A549 (cell line): ENCODE data around the gene TRAPPC12. TPM values are rescaled to one million over a fixed set of nuclear protein-coding genes. Genes with fewer than 3 reads are reported as not detected.

Source experiments
- ATAC-seq, 2 experiments: fragments of 200-7000 bp in 1 of 2; fragments of >200 bp in 1 of 2; cut with Nextera tagmentation in 1 of 2; cut with Tn5 transposase in 1 of 2; 3 replicates each; pipeline versions ENCODE4 v1.8.0 to v1.9.1; 2018 to 2020; ENCODE audit warnings: mild to moderate bottlenecking in 1 of 2, moderate library complexity in 1 of 2
- CTCF ChIA-PET: fragments of 300-600 bp; sonication (Branson Sonifier 250); formaldehyde crosslinking; extraction: SDS; loops from one replicate; lab custom pipeline; 2021; ENCODE audit warnings: antibody characterized with exemption, inconsistent platforms; lab: Yijun Ruan, JAX
- POLR2A ChIA-PET: fragments of 350-600 bp; formaldehyde crosslinking; extraction: SDS; loops from one replicate; lab custom pipeline; 2021; ENCODE audit warnings: antibody characterized with exemption, inconsistent platforms; lab: Yijun Ruan, JAX
- DNase-seq, 2 experiments: peaks; one replicate each; pipeline versions ENCODE4 v3.0.0 to v3.0.0-alpha.2; 2011 to 2016; ENCODE audit warnings: low read depth in 1 of 2, low spot score in 1 of 2
- FAIRE-seq: peaks from 2 replicates; lab custom pipeline; 2011; peaks lifted over from hg19 to GRCh38; lab: Jason Lieb, UNC
- H3K27ac ChIP-seq, 2 experiments: fragments of >200 bp; sonication (Bioruptor Twin); formaldehyde crosslinking; 3 replicates each; pipeline ENCODE4 v1.5.1; 2016 to 2017
- H3K4me1 ChIP-seq: fragments of >200 bp; sonication (Bioruptor Twin); formaldehyde crosslinking; 3 replicates; pipeline ENCODE4 v1.6.1; 2016
- H3K4me2 ChIP-seq: fragments of >200 bp; sonication (Bioruptor Twin); formaldehyde crosslinking; 3 replicates; pipeline ENCODE4 v1.6.1; 2016
- H3K4me3 ChIP-seq: fragments of >200 bp; sonication (Bioruptor Twin); formaldehyde crosslinking; 3 replicates; pipeline ENCODE4 v1.5.1; 2016
- H3K9me3 ChIP-seq: fragments of >200 bp; sonication (Bioruptor Twin); formaldehyde crosslinking; 3 replicates; pipeline ENCODE4 v1.6.1; 2016
- ATOH8 ChIP-seq: fragments of 250-450 bp; sonication (Bioruptor Pico); IDR thresholded peaks from 2 replicates; pipeline ENCODE4 v1.5.0; 2020; ENCODE audit warnings: low read depth, mild to moderate bottlenecking, moderate library complexity
- CBX8 ChIP-seq: fragments of 200-600 bp; sonication (generic); IDR thresholded peaks from 2 replicates; pipeline ENCODE4 v1.6.1; 2016
- CEBPB ChIP-seq, 2 experiments: fragments of >200 bp in 1 of 2; sonication (Bioruptor Twin) in 1 of 2; formaldehyde crosslinking in 1 of 2; IDR thresholded peaks; 2 replicates each; pipeline ENCODE4 v1.6.1; 2012 to 2016
- CHD2 ChIP-seq: fragments of 150-350 bp; IDR thresholded peaks from 2 replicates; pipeline ENCODE4 v1.6.1; 2014; ENCODE audit warnings: low read length; ENCODE audit not compliant: partially characterized antibody
- CHD4 ChIP-seq: fragments of 200-600 bp; sonication (generic); IDR thresholded peaks from 2 replicates; pipeline ENCODE4 v1.6.1; 2016; ENCODE audit warnings: antibody characterized with exemption, mild to moderate bottlenecking, borderline replicate concordance
- FOSB ChIP-seq: fragments of 250-450 bp; sonication (Bioruptor Pico); IDR thresholded peaks from 2 replicates; pipeline ENCODE4 v1.5.0; 2020; ENCODE audit warnings: mild to moderate bottlenecking, moderate library complexity
- FOSL2 ChIP-seq, 2 experiments: fragments of 450-650 bp in 1 of 2; fragments of >200 bp in 1 of 2; sonication (Bioruptor Twin) in 1 of 2; formaldehyde crosslinking; IDR thresholded peaks; 2 replicates each; pipeline versions ENCODE4 v1.5.0 to v1.6.1; 2016 to 2020; ENCODE audit warnings: mild to moderate bottlenecking in 1 of 2, moderate library complexity in 1 of 2
- FOXS1 ChIP-seq: fragments of 250-450 bp; sonication (Bioruptor Pico); IDR thresholded peaks from 2 replicates; pipeline ENCODE4 v1.5.0; 2020; ENCODE audit warnings: mild to moderate bottlenecking, moderate library complexity
- GATA3 ChIP-seq: IDR thresholded peaks from 2 replicates; pipeline ENCODE4 v1.6.1; 2012; ENCODE audit warnings: borderline replicate concordance
- HOXB5 ChIP-seq: fragments of 250-450 bp; sonication (Bioruptor Pico); IDR thresholded peaks from 2 replicates; pipeline ENCODE4 v1.5.0; 2020; ENCODE audit warnings: mild to moderate bottlenecking, moderate library complexity
- KDM5A ChIP-seq: fragments of 200-600 bp; sonication (generic); IDR thresholded peaks from 2 replicates; pipeline ENCODE4 v1.6.1; 2016; ENCODE audit warnings: antibody characterized with exemption, mild to moderate bottlenecking
- MAZ ChIP-seq: fragments of 150-350 bp; IDR thresholded peaks from 2 replicates; pipeline ENCODE4 v1.6.1; 2014; ENCODE audit warnings: antibody characterized with exemption, low read depth, low read length, borderline replicate concordance
- RARB ChIP-seq: fragments of 250-450 bp; sonication (Bioruptor Pico); IDR thresholded peaks from 2 replicates; pipeline ENCODE4 v1.8.0; 2021; ENCODE audit warnings: mild to moderate bottlenecking, moderate library complexity
- RFX5 ChIP-seq: fragments of 450-650 bp; IDR thresholded peaks from 2 replicates; pipeline ENCODE4 v1.7.1; 2014; ENCODE audit warnings: antibody characterized with exemption, mild to moderate bottlenecking, moderate library complexity
- SMC3 ChIP-seq: fragments of >200 bp; sonication (Bioruptor Twin); formaldehyde crosslinking; IDR thresholded peaks from 3 replicates; pipeline ENCODE4 v1.6.1; 2018; ENCODE audit warnings: inconsistent platforms
- TP53 ChIP-seq: fragments of 250-450 bp; sonication (Bioruptor Pico); IDR thresholded peaks from 2 replicates; pipeline ENCODE4 v1.5.0; 2021; ENCODE audit warnings: mild to moderate bottlenecking, moderate library complexity
- ZC3H11A ChIP-seq: fragments of 450-650 bp; IDR thresholded peaks from 2 replicates; pipeline ENCODE4 v1.6.1; 2014; ENCODE audit warnings: antibody characterized with exemption, mild to moderate bottlenecking
- ZNF302 ChIP-seq: fragments of 250-450 bp; sonication (Bioruptor Pico); IDR thresholded peaks from 2 replicates; pipeline ENCODE4 v1.9.0; 2021; ENCODE audit warnings: inconsistent platforms, mild to moderate bottlenecking, moderate library complexity
- WGBS: methylation state at CpG from one replicate; pipeline ENCODE4 v1.1.6; 2017; ENCODE audit errors: missing lambda C conversion rate; 5-methylcytosine and 5-hydroxymethylcytosine counted together
- polyA plus RNA-seq, 4 experiments: library from polyadenylated mRNA; depleted of rRNA in 3 of 4; stranded (reverse); fragments of >200 nt; fragmentation: RNase III in 1 of 4; extraction: RNeasy Plus Mini Kit Qiagen cat#74134 plus additional on column Dnase treatment in 1 of 4; gene quantifications; 2 replicates in 3 of 4; 3 replicates in 1 of 4; pipeline ENCODE4 v1.2.3, GENCODE V29; 2011 to 2017
- TF ChIP-seq, protein P1 (sequence below): fragments of 200-600 bp; sonication (generic); IDR thresholded peaks from 2 replicates; pipeline ENCODE4 v1.6.1; 2016; ENCODE audit warnings: antibody characterized with exemption, mild to moderate bottlenecking, moderate library complexity
- TF ChIP-seq, protein P2 (sequence below): fragments of >200 bp; sonication (Bioruptor Twin); formaldehyde crosslinking; IDR thresholded peaks from 3 replicates; pipeline ENCODE4 v1.6.1; 2016

Gene TRAPPC12
- polyA plus RNA-seq, 2 of the 4 experiments (the other 2 are of a cell fraction), result 42.3 to 55.0 TPM

GRCh38 chr2:3405876-3406275 is 26.4 kb downstream of the TRAPPC12 start (continued):
- TF ChIP-seq CHD2 (no peak), CBX8 (no peak)
- TF ChIP-seq, protein P1, sequence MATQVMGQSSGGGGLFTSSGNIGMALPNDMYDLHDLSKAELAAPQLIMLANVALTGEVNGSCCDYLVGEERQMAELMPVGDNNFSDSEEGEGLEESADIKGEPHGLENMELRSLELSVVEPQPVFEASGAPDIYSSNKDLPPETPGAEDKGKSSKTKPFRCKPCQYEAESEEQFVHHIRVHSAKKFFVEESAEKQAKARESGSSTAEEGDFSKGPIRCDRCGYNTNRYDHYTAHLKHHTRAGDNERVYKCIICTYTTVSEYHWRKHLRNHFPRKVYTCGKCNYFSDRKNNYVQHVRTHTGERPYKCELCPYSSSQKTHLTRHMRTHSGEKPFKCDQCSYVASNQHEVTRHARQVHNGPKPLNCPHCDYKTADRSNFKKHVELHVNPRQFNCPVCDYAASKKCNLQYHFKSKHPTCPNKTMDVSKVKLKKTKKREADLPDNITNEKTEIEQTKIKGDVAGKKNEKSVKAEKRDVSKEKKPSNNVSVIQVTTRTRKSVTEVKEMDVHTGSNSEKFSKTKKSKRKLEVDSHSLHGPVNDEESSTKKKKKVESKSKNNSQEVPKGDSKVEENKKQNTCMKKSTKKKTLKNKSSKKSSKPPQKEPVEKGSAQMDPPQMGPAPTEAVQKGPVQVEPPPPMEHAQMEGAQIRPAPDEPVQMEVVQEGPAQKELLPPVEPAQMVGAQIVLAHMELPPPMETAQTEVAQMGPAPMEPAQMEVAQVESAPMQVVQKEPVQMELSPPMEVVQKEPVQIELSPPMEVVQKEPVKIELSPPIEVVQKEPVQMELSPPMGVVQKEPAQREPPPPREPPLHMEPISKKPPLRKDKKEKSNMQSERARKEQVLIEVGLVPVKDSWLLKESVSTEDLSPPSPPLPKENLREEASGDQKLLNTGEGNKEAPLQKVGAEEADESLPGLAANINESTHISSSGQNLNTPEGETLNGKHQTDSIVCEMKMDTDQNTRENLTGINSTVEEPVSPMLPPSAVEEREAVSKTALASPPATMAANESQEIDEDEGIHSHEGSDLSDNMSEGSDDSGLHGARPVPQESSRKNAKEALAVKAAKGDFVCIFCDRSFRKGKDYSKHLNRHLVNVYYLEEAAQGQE, result no peak

- Histone ChIP-seq H3K4me2 (no peak overlapping the region), H3K27ac (no peak overlapping the region), H3K9me3 (no peaks in the 10 kb centered on the region), H3K4me3 (no peak overlapping the region), H3K4me1 (no peaks in the 10 kb centered on the region)
- ChIA-PET CTCF (interaction anchor here (3.9 kb wide), 1 partner anchor 17 kb away, joined by 25 read pairs; no protein-coding TSS in a partner anchor), POLR2A (no interaction called here)
- FAIRE-seq (no peak), ATAC-seq (no peak), DNase-seq (no peak)
- TF ChIP-seq FOSL2 (IDR thresholded peaks at IDR 0.05), result no peak
- no peak for TF ChIP-seq FOSL2 (CRISPR knock-in tag; IDR thresholded peaks at IDR 0.05)
- TF ChIP-seq ZNF302 (CRISPR knock-in tag), result no peak
- no peak for TF ChIP-seq RFX5
- no peak for TF ChIP-seq SMC3
- no peak for TF ChIP-seq MAZ
- no peak for TF ChIP-seq KDM5A
- no peak for TF ChIP-seq RARB (CRISPR knock-in tag)
- TF ChIP-seq CHD4, result no peak
- 95% methylated on average over 3 of the region's 3 CpGs for WGBS
Measured at GRCh38 chr2:3406501-3406900, 27.0 kb downstream of the TRAPPC12 start.

GRCh38 chr2:3408781-3409180 is 29.3 kb downstream of the TRAPPC12 start:
- 96% methylated on average over 13 of the region's 13 CpGs for WGBS
- no peak overlapping the region for H3K4me2 ChIP-seq
- no peaks in the 10 kb centered on the region for H3K9me3 ChIP-seq
- POLR2A ChIA-PET, result no interaction called here
- no peak overlapping the region for H3K27ac ChIP-seq
- no peak for ATAC-seq
- H3K4me3 ChIP-seq, result no peak overlapping the region
- DNase-seq, result no peak
- no peak for FAIRE-seq
- CTCF ChIA-PET, result interaction anchor here (1.7 kb wide), 1 partner anchor 9 kb away, joined by 4 read pairs; no protein-coding TSS in a partner anchor
- H3K4me1 ChIP-seq, result no peaks in the 10 kb centered on the region
- TF ChIP-seq HOXB5 (CRISPR knock-in tag), result no peak
- TF ChIP-seq, protein P2, sequence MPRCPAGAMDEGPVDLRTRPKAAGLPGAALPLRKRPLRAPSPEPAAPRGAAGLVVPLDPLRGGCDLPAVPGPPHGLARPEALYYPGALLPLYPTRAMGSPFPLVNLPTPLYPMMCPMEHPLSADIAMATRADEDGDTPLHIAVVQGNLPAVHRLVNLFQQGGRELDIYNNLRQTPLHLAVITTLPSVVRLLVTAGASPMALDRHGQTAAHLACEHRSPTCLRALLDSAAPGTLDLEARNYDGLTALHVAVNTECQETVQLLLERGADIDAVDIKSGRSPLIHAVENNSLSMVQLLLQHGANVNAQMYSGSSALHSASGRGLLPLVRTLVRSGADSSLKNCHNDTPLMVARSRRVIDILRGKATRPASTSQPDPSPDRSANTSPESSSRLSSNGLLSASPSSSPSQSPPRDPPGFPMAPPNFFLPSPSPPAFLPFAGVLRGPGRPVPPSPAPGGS, result no peak
- TF ChIP-seq FOSB (CRISPR knock-in tag), result no peak
- TF ChIP-seq ZC3H11A, result no peak
- TF ChIP-seq ATOH8 (CRISPR knock-in tag), result no peak
- no peak for TF ChIP-seq RARB (CRISPR knock-in tag)
- TF ChIP-seq FOSL2 (IDR thresholded peaks at IDR 0.05), result no peak
- TF ChIP-seq FOSL2 (CRISPR knock-in tag; IDR thresholded peaks at IDR 0.05), result no peak
- no peak for TF ChIP-seq CHD2
- no peak for TF ChIP-seq GATA3
- no peak for TF ChIP-seq KDM5A
- TF ChIP-seq FOXS1 (CRISPR knock-in tag), result no peak
- TF ChIP-seq TP53 (CRISPR knock-in tag), result no peak
- no peak for TF ChIP-seq CBX8
- no peak for TF ChIP-seq CEBPB (IDR thresholded peaks at IDR 0.05)
